NCI-H2107 treated with DMSO at 0.1 percent for 48 hours (cell line): Measurements from ENCODE around the gene MYT1.
A peak's percentile ranks its signal among the peaks of the same experiment; 100 is the strongest.
"Not testable (repeated sequence)": the region's sequence is repeated elsewhere in the genome, so short reads cannot be mapped to it uniquely, and the experiment has no call there.

Experiments
- DNase-seq: peaks from one replicate; lab custom pipeline; 2025; ENCODE audit not compliant: unreplicated experiment; lab: John Stamatoyannopoulos, UW

MYT1 gene

DNA sequence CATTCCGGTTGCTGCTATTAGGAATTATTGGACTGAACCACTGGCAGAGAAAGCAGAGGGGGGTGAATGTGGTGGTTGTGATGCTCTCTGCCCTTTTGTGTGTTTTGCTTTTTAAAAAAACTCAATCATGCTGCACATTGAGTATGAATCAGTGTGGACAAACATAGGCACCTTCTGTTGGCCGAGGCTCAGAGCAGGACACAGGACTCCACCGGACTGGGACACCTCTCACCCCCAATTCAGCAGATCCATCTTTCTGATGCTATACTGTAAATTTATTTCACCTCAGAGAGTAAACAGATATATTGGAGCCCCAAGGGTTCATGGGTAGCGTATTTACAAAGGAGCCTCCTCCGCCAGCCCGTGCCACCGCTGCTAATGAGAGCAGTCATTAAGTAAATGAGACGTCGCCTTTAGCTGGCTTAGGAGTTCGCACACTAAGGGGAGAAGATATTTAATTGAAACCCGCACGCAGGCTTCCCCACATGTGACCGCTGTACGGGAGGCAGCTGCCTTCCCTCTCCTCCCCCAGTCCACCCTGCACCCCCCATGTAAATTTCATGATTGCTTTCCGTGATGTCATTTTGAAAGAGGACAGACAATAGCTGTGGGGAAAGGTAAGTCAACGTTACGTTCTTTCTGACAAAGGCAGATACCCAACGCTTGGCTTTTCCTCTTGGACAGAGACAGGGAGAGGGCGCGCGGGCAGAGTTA lies at the start of gene MYT1:
Gene MYT1 (plus strand): TSS at position 330 of the 714 bp plus-strand sequence. CDS start 34,410 bp downstream, outside the sequence.
- DNase-seq: peak; percentile 90

DNA sequence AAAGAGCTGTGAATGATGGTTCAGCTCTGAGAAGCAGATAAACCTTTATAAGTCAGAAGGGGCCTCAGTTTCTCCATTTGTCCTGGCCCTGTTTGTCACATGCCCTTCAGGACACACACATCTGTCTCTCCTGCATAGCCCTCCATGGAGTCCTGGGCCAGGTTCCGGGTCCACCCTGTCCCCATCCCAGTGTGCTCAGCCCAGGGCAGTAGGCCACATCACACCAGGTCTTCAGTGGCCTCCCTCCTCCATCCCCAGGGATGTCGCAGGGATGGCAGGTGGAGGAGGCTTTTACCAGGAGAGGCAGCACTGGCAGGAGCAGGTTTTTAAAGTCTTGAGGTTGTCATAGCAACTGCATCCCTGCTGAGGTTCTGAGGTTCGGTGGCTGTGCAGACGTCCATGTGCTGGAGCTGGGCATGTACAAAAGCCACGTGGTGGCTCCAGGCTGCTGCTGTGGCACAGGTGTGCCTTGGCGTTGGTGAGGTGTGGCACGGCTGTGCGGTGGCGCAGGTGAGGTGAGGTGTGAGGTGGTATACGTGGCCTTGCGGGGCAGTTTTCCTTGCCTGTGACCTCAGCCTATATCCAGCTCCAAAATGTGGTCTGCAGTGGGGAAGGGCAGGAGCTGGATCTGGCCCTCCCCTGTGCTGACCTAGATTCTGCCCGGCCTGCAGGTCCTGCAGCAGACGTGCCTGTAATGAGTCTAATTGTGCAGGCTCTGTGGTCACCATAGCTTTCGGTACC lies 48.9 kb upstream of the MYT1 start:
- DNase-seq: peak; percentile 45

DNA sequence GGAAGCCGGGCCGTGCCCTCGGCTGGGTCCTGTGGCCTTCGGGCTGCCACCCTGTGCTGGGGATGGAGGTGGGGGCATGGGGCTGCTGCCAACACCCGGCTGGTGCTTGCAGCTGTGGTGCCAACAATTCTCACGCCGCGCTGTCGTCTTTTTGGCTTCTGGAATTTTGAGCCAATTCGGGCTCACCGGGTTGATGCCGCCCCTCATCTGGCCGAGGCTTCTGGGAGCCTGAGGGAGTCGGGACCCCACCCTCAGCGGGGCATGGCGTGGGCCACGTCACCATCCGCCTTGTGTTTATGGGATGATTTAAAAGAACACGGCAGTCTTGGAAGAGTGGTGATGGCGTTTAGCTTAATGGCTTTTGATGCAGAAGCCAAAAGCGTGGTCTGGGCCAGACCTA lies 48.2 kb upstream of the MYT1 start:
- DNase-seq: no peak

DNA sequence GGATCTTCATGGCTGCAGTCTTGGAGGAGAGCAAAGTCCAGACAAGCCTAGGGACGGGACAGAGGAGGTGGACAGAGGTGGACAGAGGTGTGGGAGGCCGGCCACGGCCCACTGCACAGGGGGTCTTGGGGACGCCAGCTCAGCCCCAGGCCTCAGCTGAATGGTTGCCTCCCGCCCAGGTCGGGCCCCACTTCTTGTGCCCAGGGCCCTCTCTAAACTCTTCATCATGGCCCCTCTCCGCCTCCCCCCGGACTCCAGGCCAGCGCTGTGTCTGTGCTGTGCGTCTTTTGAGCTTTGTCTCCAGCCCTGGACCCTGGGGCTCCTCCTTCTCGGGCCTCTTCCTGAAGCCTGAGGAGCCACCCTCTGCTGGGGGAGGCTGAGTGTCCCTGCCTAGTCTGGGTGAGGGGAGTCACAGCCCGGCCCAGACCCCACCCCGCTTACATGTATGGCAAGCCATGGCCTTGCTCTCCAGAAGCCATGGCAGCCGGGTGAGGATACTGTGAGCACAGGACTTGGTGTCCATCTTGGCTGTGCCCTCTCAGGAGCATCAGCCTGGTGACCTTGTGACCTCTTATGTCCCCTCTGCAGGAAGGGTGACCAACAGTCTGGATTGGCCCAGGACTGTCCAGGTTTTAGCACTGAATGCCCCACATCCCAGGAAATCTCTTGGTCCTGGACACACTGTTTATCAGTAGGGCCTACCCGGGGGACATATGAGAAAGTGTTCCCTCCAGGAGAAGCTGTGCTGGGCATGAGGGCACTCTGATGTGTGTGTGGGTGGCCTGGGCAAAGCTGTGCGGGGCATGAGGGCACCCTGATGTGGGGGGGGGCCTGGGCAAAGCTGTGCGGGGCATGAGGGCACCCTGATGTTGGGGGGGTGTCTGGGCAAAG lies 47.5 kb upstream of the MYT1 start:
- no peak for DNase-seq

DNA sequence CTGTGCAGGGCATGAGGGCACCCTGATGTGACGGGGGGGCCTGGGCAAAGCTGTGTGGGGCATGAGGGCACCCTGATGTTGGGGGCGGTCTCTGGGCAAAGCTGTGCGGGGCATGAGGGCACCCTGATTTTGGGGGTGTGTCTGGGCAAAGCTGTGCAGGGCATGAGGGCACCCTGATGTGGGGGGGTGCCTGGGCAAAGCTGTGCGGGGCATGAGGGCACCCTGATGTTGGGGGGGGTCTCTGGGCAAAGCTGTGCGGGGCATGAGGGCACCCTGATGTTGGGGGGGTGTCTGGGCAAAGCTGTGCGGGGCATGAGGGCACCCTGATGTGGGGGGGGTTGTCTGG lies 46.8 kb upstream of the MYT1 start:
- DNase-seq: not testable (repeated sequence)

DNA sequence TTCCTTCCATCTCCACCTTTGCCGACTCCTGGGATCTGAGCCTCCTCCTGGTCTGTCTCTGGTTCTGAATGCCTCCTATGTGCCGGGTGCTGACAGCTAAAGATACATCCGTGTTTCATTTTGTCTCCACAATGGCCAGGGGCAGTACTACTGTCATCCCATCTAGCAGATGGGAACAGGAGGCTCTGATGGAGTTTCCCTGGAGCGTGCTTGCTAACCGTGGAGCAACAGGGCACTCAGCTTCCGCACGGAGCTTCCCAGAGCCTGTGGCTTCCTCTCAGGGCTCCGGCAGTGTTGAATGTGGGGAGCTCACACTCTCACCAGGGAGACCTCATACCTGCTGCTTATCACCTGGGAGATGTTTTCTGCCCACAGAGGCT lies 45.0 kb upstream of the MYT1 start:
- DNase-seq: no peak

DNA sequence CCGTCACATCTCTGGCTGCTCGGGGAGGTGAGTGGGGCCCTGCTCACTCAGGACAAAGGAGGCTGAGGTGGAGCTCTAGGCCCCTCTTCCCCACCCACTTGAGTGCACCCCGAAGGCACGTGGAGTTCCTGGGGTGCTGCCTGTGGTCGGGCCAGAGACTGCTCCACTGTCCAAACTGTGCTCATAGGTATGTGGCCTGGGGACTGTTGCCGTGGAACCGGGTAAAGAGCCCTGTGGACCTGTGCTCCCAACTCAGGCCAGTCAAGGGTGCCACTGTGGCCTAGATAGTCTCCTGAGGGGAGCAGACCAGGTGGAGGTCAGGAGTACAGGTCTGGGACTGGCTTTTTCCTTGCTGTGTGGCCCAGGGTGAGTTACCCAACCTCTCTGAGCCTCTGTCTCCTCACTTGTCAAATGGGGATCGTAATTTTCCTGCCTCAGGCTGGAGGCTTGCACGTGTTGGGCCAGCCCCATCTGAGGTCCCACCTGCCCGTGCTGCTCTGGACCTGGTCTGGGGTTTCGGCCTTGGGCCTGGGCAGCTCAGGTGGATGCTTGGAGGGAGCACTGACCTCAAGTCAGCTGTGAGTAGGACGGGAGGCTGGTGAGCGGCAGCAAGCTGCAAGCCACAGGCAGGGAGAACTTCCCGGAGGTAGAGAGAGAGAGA lies 44.4 kb upstream of the MYT1 start:
- DNase-seq: no peak

DNA sequence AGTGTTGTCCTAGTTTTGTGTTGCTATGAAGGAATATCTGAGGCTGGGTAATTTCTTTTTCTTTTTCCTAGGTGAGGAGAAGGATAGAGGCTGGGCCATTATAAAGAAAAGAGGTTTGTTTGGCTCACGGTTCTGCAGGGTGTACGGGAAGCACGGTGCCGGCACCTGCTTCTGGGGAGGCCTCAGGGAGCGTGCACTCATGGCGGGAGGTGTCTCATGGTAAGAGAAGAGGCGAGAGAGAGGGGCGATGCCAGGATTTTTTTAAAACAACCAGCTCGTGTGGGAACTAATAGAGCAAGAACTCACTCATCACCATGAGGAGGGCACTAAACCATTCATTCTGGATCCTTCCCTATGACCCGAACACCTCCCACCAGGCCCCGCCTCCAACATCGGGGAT lies 42.7 kb upstream of the MYT1 start:
- no peak for DNase-seq

DNA sequence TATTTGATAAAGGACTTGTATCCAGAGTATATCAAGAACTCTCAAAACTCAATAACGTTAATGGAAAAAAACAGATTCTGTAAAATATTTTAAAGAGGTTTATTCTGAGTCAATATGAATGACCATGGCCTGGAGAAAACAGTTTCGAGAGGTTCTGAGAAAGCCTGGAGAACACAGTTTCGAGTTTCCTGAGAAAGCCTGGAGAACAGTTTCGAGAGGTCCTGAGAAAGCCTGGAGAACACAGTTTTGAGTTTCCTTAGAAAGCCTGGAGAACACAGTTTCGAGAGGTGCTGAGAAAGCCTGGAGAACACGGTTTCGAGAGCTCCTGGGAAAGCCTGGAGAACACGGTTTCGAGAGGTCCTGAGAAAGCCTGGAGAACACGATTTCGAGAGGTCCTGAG lies 41.3 kb upstream of the MYT1 start:
- DNase-seq: not testable (repeated sequence)

DNA sequence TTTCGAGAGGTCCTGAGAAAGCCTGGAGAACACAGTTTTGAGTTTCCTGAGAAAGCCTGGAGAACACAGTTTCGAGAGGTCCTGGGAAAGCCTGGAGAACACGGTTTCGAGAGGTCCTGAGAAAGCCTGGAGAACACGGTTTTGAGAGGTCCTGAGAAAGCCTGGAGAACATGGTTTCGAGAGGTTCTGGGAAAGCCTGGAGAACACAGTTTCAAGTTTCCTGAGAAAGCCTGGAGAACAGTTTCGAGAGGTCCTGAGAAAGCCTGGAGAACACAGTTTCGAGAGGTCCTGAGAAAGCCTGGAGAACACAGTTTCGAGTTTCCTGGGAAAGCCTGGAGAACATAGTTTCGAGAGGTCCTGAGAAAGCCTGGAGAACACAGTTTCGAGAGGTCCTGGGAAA lies 40.7 kb upstream of the MYT1 start:
- not testable (repeated sequence) for DNase-seq

DNA sequence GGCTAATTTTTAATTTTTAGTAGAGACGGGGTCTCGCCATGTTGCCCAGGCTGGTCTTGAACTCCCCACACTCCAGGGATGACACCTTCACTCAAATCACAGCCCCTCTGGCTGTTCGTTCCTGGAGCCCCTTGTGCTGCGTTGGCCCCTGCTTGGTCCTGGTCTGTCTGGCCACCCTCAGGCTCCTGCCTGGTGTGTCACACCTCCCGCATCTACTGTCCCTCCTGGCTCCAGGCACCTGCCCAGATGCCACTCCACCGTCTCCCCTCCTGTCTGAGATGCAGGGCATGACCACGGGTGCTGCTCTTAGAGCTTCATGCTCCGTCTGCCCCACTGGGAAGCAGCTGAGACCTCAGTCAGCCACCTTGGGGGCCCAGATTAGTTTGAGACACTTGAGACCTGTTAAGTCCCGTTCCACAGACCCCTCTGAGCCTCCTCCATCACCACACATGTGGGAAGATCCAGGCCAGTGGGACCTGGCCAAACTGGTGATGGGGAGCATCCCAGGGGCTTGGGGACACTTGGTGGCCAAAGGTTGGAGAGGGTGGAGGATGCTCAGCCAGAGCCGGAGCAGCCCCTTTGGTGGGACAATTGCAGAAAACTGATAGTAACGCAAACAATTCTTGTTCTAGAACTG lies 35.0 kb upstream of the MYT1 start:
- no peak for DNase-seq

DNA sequence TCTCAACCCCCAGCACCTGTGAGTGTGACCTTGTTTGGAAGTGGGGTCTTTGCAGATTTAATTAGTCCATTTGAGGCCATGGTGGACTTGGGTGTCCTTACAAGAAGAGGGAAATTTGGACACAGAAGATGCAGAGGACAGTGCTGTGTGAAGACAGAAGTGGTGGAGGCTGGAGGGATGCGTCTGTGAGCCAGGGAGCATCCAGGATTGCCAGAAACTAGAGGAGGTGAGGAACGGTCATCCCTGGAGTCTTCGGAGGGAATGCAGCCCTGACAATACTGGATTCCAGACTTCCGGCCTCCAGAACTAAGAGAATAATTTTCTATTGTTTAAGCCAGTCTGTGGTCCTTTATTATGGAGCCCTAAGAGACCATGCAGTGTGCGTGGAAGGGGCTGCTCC lies 34.0 kb upstream of the MYT1 start:
- DNase-seq: no peak

DNA sequence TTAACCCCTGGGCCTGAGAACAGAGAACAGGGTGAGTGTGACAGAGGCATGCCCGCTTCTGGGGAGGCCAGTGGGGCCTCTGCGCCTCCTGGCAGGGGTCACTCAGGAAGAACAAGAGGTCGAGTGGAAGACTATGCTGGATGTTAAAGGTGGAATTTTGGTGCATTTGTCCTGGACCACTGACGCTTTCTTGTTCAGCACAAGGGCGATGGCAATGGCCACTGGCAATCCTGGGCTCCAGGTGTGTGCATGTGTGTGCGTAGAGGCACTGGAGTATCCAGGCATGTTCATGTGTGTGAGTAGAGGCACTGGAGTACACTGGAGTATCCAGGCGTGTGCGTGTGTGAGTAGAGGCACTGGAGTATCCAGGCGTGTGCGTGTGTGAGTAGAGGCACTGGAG lies 33.4 kb upstream of the MYT1 start:
- DNase-seq: no peak

DNA sequence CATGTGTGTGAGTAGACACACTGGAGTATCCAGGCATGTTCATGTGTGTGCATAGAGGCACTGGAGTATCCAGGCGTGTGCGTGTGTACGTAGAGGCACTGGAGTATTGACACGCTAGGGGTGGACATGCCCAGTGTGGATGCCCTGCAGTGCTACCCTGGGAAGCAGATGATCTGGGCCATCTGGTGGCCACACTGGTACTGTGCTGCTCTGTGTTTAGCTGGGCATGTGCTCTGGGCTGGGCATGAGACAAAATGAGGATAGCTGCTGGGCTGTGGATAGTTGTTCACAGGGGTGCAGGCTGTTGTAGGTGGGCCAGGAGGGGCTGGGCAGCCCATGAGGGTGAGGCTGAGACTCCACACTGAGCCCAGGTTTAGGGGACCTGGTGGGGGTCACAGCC lies 32.8 kb upstream of the MYT1 start:
- DNase-seq: no peak

DNA sequence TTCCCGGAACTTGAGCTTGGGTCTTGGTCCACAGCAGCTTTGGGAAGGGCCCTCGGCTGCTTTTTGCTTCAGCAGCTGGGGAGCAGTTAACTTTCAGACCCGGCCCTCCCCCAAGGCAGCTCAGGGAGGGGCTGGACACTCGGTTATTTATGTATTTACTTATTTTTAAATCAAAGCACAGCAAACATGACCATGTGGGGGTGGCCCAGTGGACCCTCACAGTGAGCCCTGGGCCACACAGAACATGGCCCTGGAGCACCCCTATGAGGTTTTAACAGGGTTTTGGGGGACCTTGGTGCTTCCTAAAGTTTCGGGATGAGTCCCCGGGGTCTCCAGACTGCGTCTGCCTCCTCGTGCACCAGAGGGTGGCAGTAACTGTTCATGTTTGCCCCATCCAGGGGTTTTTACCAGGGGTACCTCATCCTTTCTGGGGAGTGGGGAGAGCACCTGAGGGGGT lies 30.3 kb upstream of the MYT1 start:
- DNase-seq: no peak

DNA sequence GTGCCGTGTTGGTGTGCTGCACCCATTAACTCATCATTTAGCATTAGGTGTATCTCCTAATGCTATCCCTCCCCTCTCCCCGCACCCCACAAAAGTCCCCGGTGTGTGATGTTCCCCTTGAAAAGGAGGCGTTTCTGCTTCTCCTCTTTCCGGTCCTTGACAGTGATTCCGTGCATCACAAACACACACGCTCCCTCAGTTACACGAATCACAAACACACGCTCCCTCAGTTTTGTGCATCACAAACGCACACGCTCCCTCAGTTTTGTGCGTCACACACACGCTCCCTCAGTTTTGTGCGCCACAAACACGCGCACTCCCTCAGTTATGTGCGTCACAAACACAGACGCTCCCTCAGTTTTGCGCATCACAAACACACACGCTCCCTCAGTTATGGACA lies 29.5 kb upstream of the MYT1 start:
- DNase-seq: not testable (repeated sequence)

DNA sequence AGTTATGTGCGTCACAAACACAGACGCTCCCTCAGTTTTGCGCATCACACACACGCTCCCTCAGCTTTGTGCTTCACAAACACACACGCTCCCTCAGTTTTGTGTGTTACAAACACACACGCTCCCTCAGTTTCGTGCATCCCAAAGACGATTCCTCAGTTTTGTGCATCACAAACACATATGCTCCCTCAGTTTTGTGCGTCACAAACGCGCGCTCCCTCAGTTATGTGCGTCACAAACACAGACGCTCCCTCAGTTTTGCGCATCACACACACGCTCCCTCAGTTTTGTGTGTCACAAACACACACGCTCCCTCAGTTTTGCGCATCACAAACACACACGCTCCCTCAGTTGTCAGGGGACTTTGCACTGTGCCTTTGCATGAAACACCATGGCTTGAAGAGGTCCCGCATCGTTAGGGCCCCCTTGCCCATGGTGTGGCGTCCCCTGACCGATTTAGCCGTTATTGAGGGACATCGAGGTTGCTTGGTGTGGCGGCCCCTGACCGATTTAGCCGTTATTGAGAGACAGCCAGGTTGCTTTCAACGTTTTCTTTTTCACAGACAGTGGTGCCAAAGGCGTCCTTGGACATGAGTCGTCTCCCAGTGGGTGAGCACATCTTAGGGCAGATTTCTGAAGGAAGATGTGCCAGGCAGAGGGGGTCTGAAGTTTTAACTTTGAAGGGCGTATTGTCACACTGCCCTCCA lies 28.1 kb upstream of the MYT1 start:
- DNase-seq: no peak

DNA sequence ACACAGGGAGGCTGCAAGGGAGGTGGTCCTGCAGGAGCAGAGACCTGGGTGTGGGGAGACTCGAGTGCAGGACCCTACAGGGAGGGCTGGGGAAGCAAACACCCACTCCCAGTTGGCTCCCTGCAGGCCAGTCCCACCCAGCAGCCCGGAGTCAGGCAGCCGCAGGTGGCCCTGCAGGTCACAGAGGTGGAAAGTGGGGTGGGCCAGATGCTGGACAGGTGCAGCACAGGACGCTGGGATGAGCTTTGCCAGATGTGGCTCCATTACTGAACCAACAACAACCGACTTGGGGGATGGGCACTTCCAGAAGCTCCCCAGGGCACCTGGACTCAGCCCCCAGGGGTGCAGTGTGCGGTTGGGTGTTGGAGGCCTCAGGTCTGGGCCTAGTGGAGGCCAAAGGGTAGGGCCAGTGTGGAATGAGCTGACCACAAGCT lies 26.6 kb upstream of the MYT1 start:
- DNase-seq: no peak

DNA sequence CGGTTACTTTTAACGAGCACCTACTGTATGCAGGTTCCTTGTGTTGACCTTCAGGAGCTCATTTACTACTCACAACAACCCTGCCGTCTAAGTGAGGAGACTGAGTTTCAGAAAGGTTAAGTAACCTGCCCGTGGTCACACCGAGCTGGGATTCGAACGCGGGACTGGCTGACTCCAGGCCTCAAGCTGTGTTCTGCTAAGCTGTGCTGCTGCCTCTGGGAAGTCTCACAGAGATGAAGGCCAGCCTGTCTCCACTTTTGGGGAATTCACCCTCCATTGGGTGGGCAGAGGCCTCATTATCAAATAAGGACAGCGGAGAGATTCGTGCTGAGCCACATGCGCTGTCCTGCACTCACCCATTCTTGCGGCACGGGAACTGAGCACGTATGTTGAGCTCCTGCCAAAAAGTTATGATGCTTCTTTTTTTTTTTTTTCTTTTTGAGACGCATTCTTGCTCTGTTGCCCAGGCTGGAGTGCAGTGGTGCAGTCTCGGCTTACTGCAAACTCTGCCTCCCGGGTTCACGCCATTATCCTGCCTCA lies 25.9 kb upstream of the MYT1 start:
- DNase-seq: no peak
